ENCODE data around the gene OTUB1.

GRCh38 chr11:64028398-64029115 is 42.3 kb downstream of the OTUB1 start:
- no peak for TF ChIP-seq POLR2A (conservative IDR thresholded peaks at IDR 0.05)
- no peak for TF ChIP-seq ZNF12 (CRISPR knock-in tag; IDR thresholded peaks at IDR 0.05)
- no peak for TF ChIP-seq SMAD2 (IDR thresholded peaks at IDR 0.05; ENCODE audit: low read depth, low read length)
- no peak for TF ChIP-seq GTF3C2 (IDR thresholded peaks at IDR 0.05; ENCODE audit: borderline replicate concordance, extremely low read depth, insufficient read length)

Measured in K562 (cell line).